Tibial nerve (tissue), 4 donors: ENCODE data around the gene STRADB.

Experiments
- EP300 ChIP-seq, 2 donors: sonication (generic); formaldehyde crosslinking; IDR thresholded peaks; one replicate each; pipeline ENCODE4 v1.6.1; 2017; ENCODE audit warnings: antibody characterized with exemption in 2 of 2, mild to moderate bottlenecking in 1 of 2
- POLR2A ChIP-seq, 2 donors: fragments of 450-650 bp; IDR thresholded peaks; one replicate each; pipeline ENCODE4 v1.6.1; 2017; ENCODE audit warnings: antibody characterized with exemption in 2 of 2, mild to moderate bottlenecking in 2 of 2, moderate library complexity in 2 of 2
- TF ChIP-seq, protein P1 (sequence below), 5 experiments: fragments of 200-600 bp in 3 of 5; fragments of 450-650 bp in 2 of 5; sonication (generic) in 3 of 5; IDR thresholded peaks; one replicate each; pipeline ENCODE4 v1.5.1; 2016 to 2019; ENCODE audit warnings: antibody characterized with exemption in 5 of 5, mild to moderate bottlenecking in 3 of 5, moderate library complexity in 2 of 5

DNA sequence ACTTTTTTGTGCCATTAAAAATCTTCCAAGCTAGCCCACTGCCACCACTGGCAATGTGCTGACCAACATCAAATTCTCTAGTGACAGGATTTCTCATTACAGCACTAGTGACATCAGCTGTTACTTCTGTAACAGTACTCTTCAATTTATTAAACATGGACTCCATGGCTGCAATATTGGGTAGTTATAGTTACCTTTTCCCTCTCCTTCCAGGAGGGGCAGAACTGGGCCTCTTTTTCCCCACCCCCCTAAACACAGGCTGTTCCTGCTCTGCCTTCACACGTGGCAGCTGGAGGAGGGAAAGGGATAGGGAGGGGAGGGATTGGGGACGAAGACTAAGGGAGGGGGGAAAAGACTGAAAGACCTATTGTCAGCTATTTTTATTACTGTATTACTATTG lies 38.4 kb upstream of the STRADB start:
- no peak for TF ChIP-seq POLR2A (IDR thresholded peaks at IDR 0.05)
- TF ChIP-seq, protein P1, sequence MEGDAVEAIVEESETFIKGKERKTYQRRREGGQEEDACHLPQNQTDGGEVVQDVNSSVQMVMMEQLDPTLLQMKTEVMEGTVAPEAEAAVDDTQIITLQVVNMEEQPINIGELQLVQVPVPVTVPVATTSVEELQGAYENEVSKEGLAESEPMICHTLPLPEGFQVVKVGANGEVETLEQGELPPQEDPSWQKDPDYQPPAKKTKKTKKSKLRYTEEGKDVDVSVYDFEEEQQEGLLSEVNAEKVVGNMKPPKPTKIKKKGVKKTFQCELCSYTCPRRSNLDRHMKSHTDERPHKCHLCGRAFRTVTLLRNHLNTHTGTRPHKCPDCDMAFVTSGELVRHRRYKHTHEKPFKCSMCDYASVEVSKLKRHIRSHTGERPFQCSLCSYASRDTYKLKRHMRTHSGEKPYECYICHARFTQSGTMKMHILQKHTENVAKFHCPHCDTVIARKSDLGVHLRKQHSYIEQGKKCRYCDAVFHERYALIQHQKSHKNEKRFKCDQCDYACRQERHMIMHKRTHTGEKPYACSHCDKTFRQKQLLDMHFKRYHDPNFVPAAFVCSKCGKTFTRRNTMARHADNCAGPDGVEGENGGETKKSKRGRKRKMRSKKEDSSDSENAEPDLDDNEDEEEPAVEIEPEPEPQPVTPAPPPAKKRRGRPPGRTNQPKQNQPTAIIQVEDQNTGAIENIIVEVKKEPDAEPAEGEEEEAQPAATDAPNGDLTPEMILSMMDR (IDR thresholded peaks at IDR 0.05) = no peak
- TF ChIP-seq EP300 (IDR thresholded peaks at IDR 0.05) = no peak
